Ovary (tissue), 9 donors: ENCODE data around the gene EBNA1BP2. TPM values are rescaled to one million over a fixed set of nuclear protein-coding genes. Genes with fewer than 3 reads are reported as not detected.

Experiments
- microRNA-seq, 3 donors: library from miRNA; unstranded; fragments of <30 nt; microRNA quantifications; one replicate each; pipeline versions ENCODE4 to v1.2.0, GENCODE V29; 2019 to 2020
- polyA plus RNA-seq, 2 donors: library from polyadenylated mRNA; stranded (reverse); fragments of 200-250 nt in 1 of 2; fragments of 350-450 nt in 1 of 2; fragmentation: Illumina TruSeq in 1 of 2; extraction: RNeasy Lipid Tissue Mini Kit (QIAGEN cat#74804) in 1 of 2; gene quantifications; one replicate each; pipeline ENCODE4 v1.2.3, GENCODE V29; 2013 to 2014
- small RNA-seq: library from RNA; depleted of rRNA; stranded (forward); fragments of <200 nt; gene quantifications from one replicate; pipeline ENCODE3, GENCODE V24; 2016
- total RNA-seq, 7 donors: library from RNA; depleted of rRNA in 2 of 7; stranded (reverse); fragments of >200 nt in 2 of 7; fragmentation: NEBNext Ultra II Directional in 3 of 7; extraction: Animal tissue kit (Norgen Biotek cat#: 25700) in 3 of 7; gene quantifications; one replicate each; pipeline versions ENCODE4 v1.1.0 to v1.2.4, GENCODE V29; 2016 to 2023
- donor health status: DM: no; HTN: no; CAD: no; lungs with moderate emphysema.
- donor health status: DM: no; HTN: no; CAD: no.
- donor health status: Bipolar disorder and iron deficiency.
- donor health status: DM: yes; HTN: yes; CAD: no.
- donor health status: DM: no; HTN: no; CAD: no.
- donor health status: DM: yes; HTN: yes; CAD: no.

Gene EBNA1BP2
- total and polyA plus RNA-seq, 9 donors = 22.1 to 59.7 (median 38.5) TPM

Small RNAs within 50 kb of the gene (microRNA-seq; reads per million reads assigned to microRNA genes)
- 0 to 1.3 (median 1.1) reads per million in 3 donors for gene MIR6733

Small RNAs within 50 kb of the gene (small RNA-seq; reads per million reads assigned to genes)
- not detected for gene RNA5SP46

Other genes with a start within 250 kb of the EBNA1BP2 start
- gene SLC2A1, start 213.4 kb downstream of the EBNA1BP2 start, total RNA-seq = 10 to 100 TPM; 10.3 to 65.4 (median 26.0) TPM
- gene SLC2A1, start 213.4 kb downstream of the EBNA1BP2 start, polyA plus RNA-seq = 10 to 100 TPM; 11.4 to 11.7 TPM
- gene CFAP57, start within 50 bp of the EBNA1BP2 start, total RNA-seq = 10 to 100 TPM in 1 of 7 donors, 1 to 10 TPM in 2, under 1 TPM in 4; 0.13 to 13.2 (median 0.97) TPM
- under 1 TPM; 0.18 to 0.40 TPM for gene CFAP57, start within 50 bp of the EBNA1BP2 start, polyA plus RNA-seq
- gene TMEM125, start 97.7 kb upstream of the EBNA1BP2 start, total RNA-seq = 10 to 100 TPM in 1 of 7 donors, 1 to 10 TPM in 4, under 1 TPM in 2; 0.23 to 20.6 (median 1.9) TPM
- 1 to 10 TPM in 1 of 2 donors, under 1 TPM in 1; 0.52 to 1.1 TPM for gene TMEM125, start 97.7 kb upstream of the EBNA1BP2 start, polyA plus RNA-seq
- 1 to 10 TPM in 2 of 7 donors, under 1 TPM in 3, not detected in 2; 0.42 to 2.1 (median 0.72) TPM for gene C1orf210, start 113.3 kb upstream of the EBNA1BP2 start, total RNA-seq
- not detected for gene C1orf210, start 113.3 kb upstream of the EBNA1BP2 start, polyA plus RNA-seq
- 10 to 100 TPM in 5 of 7 donors, 1 to 10 TPM in 2; 6.4 to 29.3 (median 10.6) TPM for gene TIE1, start 128.7 kb upstream of the EBNA1BP2 start, total RNA-seq
- gene TIE1, start 128.7 kb upstream of the EBNA1BP2 start, polyA plus RNA-seq = 10 to 100 TPM; 11.5 to 25.5 TPM
- gene MPL, start 165.5 kb upstream of the EBNA1BP2 start, total RNA-seq = 1 to 10 TPM in 3 of 7 donors, under 1 TPM in 3, not detected in 1; 0.36 to 2.6 (median 1.4) TPM
- under 1 TPM; 0.35 to 0.63 TPM for gene MPL, start 165.5 kb upstream of the EBNA1BP2 start, polyA plus RNA-seq
- gene CDC20, start 186.7 kb upstream of the EBNA1BP2 start, total RNA-seq = 1 to 10 TPM in 3 of 7 donors, under 1 TPM in 3, not detected in 1; 0.50 to 2.0 (median 1.3) TPM
- gene CDC20, start 186.7 kb upstream of the EBNA1BP2 start, polyA plus RNA-seq = 1 to 10 TPM; 1.1 to 2.9 TPM
- gene ELOVL1, start 195.7 kb upstream of the EBNA1BP2 start, total RNA-seq = 10 to 100 TPM; 10.0 to 50.6 (median 34.1) TPM
- 100 to 1,000 TPM in 1 of 2 donors, 10 to 100 TPM in 1; 42.8 to 130 TPM for gene ELOVL1, start 195.7 kb upstream of the EBNA1BP2 start, polyA plus RNA-seq
- 10 to 100 TPM; 13.7 to 39.3 (median 24.0) TPM for gene MED8, start 217.5 kb upstream of the EBNA1BP2 start, total RNA-seq
- 10 to 100 TPM; 26.0 to 40.0 TPM for gene MED8, start 217.5 kb upstream of the EBNA1BP2 start, polyA plus RNA-seq
- gene SZT2, start 217.6 kb upstream of the EBNA1BP2 start, total RNA-seq = 10 to 100 TPM; 25.5 to 89.3 (median 60.9) TPM
- gene SZT2, start 217.6 kb upstream of the EBNA1BP2 start, polyA plus RNA-seq = 10 to 100 TPM; 16.8 to 17.6 TPM